Fibroblast of mammary gland (primary cell): ENCODE measurements around the gene ARVCF.

ENCODE experiments used
- DNase-seq: peaks from one replicate; pipeline ENCODE4 v3.0.0-alpha.2; 2010; ENCODE audit warnings: low read depth
- H3K4me3 ChIP-seq: 2 replicates; pipeline ENCODE4 v1.5.1; 2011; ENCODE audit warnings: low read depth, mild to moderate bottlenecking, low read length, moderate library complexity; ENCODE audit not compliant: control insufficient read depth
- CTCF ChIP-seq: conservative IDR thresholded peaks from 2 replicates; pipeline ENCODE4 v1.5.1; 2011; ENCODE audit warnings: low read depth, low read length, inconsistent platforms; ENCODE audit not compliant: control insufficient read depth, insufficient read depth

Gene ARVCF

GRCh38 chr22:20035375-20036083 lies 18.9 kb upstream of the ARVCF start:
- no peak for TF ChIP-seq CTCF
- DNase-seq = no peak
- H3K4me3 ChIP-seq = no peak overlapping the region

GRCh38 chr22:20034143-20034542 lies 17.5 kb upstream of the ARVCF start:
- no peak overlapping the region for H3K4me3 ChIP-seq
- TF ChIP-seq CTCF = no peak
- DNase-seq = no peak

- H3K4me3 ChIP-seq = no peak overlapping the region
- TF ChIP-seq CTCF = no peak
- no peak for DNase-seq
Measured at GRCh38 chr22:20033045-20033706, 16.6 kb upstream of the ARVCF start.

GRCh38 chr22:20032407-20032991 lies 15.9 kb upstream of the ARVCF start:
- TF ChIP-seq CTCF = no peak
- no peak for DNase-seq

GRCh38 chr22:20031732-20032406 lies 15.2 kb upstream of the ARVCF start:
- no peak overlapping the region for H3K4me3 ChIP-seq
- TF ChIP-seq CTCF = no peak
- no peak for DNase-seq

More at GRCh38 chr22:20032407-20032991, 15.9 kb upstream of the ARVCF start:
- H3K4me3 ChIP-seq = no peak overlapping the region

- no peak overlapping the region for H3K4me3 ChIP-seq
Measured at GRCh38 chr22:20029550-20030225, 13.1 kb upstream of the ARVCF start.

More at GRCh38 chr22:20029550-20030225, 13.1 kb upstream of the ARVCF start:
- no peak for TF ChIP-seq CTCF
- no peak for DNase-seq
